ES-I3 (cell line): ENCODE measurements around the gene CDS1.

Experiments
- H3K36me3 ChIP-seq: 2 replicates; pipeline ENCODE4 v1.6.1; 2013; ENCODE audit warnings: mild to moderate bottlenecking, low read length, control low read depth, moderate library complexity; ENCODE audit not compliant: insufficient read depth
- H3K4me1 ChIP-seq: 2 replicates; pipeline ENCODE4 v1.6.1; 2013; ENCODE audit warnings: mild to moderate bottlenecking, control low read depth, low read length; ENCODE audit not compliant: insufficient read depth
- H3K9ac ChIP-seq: 2 replicates; pipeline ENCODE4 v1.6.1; 2013; ENCODE audit warnings: low read depth, mild to moderate bottlenecking, low read length, moderate library complexity
- H3K9me3 ChIP-seq: 2 replicates; pipeline ENCODE4 v1.6.1; 2013; ENCODE audit warnings: mild to moderate bottlenecking, low read length, moderate library complexity; ENCODE audit not compliant: control insufficient read depth, insufficient read depth

Gene CDS1

GRCh38 chr4:84691170-84691691, 108.3 kb downstream of the CDS1 start:
- Histone ChIP-seq H3K4me1 (no peaks in the 10 kb centered on the region), H3K36me3 (peaks cover 12% of the 10 kb centered on the region), H3K9ac (no peak overlapping the region), H3K9me3 (no peaks in the 10 kb centered on the region)

DNA sequence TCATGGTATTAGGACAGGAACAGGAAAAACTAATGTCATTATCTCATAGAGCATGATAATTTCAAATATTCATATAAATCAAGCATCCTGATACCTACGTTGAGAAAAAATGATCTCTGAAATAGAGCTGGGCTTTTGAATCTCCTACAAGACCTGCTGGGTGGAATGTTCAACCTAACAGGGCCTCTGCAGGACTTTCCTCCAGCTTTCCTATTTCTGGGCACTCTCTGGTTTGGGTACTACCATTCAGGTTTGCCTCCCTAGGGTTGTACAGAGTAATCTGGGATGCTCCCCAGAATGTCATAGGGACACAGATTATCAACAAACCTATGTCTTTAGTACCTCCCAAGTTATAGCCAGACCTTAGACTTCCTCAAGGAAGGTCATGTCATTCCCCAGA, 108.9 kb downstream of the CDS1 start:
- Histone ChIP-seq H3K4me1 (no peaks in the 10 kb centered on the region), H3K9ac (no peak overlapping the region), H3K36me3 (peaks cover 12% of the 10 kb centered on the region), H3K9me3 (no peaks in the 10 kb centered on the region)

- H3K4me1 ChIP-seq, result no peaks in the 10 kb centered on the region
- no peak overlapping the region for H3K9ac ChIP-seq
- no peaks in the 10 kb centered on the region for H3K9me3 ChIP-seq
- peaks cover 11% of the 10 kb centered on the region for H3K36me3 ChIP-seq
Measured at GRCh38 chr4:84697159-84697558, 114.2 kb downstream of the CDS1 start.

DNA sequence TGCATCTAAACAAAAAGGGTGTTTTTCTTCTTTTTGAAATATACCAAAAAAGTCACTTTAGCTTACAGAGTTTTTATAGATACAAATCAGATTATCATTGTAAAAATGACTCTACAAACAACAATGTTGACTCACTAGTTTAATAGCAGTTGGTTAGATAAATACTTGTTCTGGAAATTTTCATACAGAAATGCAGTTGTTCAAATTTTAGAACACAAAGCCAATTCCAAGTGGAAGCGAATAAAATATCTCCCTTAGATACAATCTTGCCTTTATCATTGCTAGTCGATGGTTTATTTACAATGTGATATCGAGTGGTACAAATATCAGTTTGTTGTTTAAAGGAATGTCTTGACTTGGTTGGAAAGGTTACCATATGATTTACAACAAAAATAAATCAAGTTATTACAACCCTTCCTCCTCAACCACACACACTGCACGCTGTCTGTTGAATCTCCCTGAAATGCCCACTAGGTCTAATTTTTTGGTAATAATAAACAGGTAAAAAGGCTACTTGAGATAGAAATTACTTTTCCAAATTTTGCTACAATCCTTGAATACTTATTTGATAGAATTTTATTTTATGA, 114.8 kb downstream of the CDS1 start:
- Histone ChIP-seq H3K9me3 (no peaks in the 10 kb centered on the region), H3K36me3 (peaks cover 15% of the 10 kb centered on the region), H3K9ac (no peak overlapping the region), H3K4me1 (no peaks in the 10 kb centered on the region)

DNA sequence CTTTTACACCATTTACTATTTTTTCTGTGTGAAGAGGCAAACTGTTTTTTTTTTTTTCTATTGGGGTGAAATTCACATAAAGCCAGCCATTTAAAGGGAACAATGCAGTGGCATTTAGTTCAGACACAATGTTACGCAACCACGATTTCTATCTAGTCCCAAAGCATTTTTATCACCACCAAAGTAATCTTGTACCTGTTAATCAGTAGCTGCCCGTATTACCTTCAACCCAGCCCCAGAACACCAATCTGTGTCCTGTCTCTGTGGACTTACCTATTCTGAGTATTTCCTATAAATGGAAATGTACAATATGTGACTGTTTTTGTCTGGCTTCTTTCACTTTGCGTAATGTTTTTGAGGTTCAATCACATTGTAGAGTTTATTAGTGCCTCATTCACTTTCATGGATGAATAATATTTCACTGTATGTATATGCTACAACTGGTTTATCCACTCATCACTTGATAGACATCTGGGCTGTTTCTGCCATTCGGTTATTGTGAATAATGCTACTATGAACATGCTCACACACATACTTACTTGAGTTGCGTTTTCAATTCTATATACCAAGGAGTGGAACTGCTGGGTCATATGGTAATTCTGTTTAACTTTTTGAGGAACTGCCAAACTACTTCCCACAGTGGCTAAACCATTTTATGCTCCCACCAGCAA, 116.2 kb downstream of the CDS1 start:
- Histone ChIP-seq H3K9me3 (no peaks in the 10 kb centered on the region), H3K9ac (no peak overlapping the region), H3K36me3 (peaks cover 17% of the 10 kb centered on the region), H3K4me1 (no peaks in the 10 kb centered on the region)
